HG02798 (cell line): Measurements from ENCODE around the gene CD300A.
A peak's percentile ranks its signal among the peaks of the same experiment; 100 is the strongest.
"Not testable (repeated sequence)": the region's sequence is repeated elsewhere in the genome, so short reads cannot be mapped to it uniquely, and the experiment has no call there.

Experiments
- ATAC-seq: cut with Tn5 transposase; IDR thresholded peaks from one replicate; pipeline ENCODE4 v1.9.1; 2021; ENCODE audit warnings: mild to moderate bottlenecking; ENCODE audit not compliant: unreplicated experiment, poor library complexity

Gene CD300A

DNA sequence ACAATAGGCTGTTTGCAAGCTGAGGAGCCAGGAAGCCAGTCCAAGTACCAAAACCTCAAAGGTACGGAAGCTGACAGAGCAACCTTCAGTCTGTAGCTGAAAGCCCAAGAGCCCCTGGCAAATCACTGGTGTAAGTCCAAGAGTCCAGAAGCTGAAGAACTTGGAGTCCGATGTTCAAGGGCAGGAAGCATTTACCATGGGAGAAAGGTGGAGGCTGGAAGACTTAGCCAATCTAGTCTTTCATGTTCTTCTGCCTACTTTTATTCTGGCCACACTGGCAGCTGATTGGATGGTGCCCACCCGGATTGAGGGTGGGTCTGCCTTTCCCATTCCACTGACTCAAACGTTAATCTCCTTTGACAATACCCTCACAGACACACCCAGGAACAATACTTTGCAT is 49.5 kb downstream of the CD300A start:
- ATAC-seq = no peak

DNA sequence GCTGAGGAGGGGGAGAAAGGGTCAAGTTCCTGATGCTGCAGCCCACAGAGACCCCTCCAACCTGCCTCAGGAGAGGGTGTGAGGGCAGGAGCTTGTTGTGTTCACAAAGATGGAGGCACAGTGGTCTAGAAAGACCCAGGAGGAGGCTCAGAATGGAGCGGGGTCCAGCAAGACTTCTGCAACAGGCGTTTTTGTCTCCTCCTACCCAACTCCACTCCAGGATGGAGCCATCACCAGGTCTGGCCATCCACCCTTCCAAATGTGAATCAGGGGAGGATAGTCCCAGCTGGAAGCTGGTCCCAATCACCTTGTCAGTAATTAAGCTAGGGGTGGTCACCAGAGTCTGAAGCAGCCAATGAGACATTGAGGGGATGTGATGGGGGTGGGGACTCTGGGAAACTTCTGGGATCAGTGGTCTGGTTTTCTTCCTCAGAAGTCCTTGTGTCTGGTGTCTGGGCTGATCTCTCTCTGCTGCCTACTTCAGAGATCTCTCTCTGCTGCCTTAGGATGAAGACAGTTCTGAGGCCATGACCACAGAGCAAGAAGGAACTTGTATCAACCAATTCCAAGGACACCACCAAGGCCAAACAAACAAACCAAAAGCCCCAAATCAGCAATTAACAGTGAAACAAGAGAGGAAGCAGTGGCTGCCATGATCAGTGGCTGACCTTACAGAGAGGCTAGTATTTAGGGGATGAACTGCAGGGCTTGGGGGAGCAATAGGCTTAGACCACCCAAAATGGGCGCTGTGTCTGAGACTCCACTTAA is 50.3 kb downstream of the CD300A start:
- ATAC-seq = no peak

DNA sequence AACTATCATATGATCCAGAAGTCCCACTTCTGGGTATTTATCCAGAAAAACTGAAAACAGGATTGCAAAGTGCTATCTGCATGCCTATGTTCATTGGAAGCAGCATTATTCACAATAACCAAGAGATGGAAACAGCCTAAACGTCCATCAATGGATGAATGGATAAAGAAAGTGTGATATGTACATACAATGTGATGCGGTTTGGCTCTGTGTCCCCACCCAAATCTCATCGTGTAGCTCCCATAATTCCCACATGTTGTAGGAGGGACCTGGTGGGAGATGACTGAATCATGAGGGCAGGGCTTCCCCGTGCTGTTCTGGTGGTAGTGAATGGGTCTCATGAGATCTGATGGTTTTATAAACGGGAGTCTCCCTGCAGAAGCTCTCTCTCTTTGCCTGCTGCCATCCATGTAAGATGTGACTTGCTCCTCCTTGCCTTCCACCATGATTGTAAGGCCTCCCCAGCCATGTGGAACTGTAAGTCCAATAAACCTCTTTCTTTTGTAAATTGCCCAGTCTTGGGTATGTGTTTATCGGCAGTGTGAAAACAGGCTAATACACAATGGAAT is 52.1 kb downstream of the CD300A start:
- not testable (repeated sequence) for ATAC-seq

- ATAC-seq = no peak
Observed at GRCh38 chr17:74520016-74520434, 53.6 kb downstream of the CD300A start.

GRCh38 chr17:74520790-74521480 is 54.5 kb downstream of the CD300A start:
- no peak for ATAC-seq

DNA sequence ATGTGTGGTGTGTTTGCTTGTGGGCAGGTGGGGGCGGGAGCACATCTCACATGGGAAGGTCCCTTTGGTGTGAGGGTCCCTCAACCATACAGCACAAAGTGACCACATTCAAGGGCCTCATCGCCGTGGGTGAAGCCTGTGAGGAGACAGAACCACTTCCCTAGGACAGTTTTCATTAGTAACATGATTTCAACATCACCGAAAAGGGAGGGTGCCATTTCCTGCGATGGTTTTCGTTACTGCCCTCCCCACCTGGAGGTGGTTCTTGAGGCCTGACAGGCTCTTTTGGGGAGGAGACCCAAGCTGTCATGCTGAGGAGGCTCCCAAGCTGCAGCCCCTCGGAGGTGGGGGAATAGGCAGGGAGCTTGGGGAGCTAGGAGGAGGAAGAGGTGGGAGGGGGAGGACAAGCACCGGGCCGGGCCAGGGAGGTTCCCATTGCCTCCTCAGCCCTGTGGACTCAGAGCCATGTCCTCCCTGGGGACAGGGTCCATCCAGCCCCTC is 55.3 kb downstream of the CD300A start:
- ATAC-seq = no peak

- ATAC-seq = no peak
Observed at GRCh38 chr17:74522381-74523105, 56.1 kb downstream of the CD300A start.

DNA sequence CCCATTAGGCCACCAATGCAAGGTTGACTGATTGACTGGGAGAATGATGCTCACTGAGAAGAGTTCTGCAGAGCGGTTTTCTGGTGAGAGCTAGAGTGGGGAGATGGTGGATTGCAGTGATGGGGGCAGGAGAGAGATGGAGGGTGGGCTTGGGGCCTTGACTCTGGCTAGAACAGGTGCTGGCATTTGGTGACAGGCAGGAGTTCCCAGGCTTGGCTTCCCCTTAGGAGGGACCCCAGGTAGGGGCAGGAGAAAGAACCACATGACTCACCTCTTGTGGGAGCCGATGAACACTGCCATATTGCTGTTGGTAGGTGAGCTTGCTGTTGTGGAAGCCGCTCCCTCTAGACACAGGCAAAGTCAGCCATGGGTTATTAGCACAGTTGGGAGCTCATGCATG is 56.9 kb downstream of the CD300A start:
- no peak for ATAC-seq

GRCh38 chr17:74524653-74525464 is 58.4 kb downstream of the CD300A start:
- ATAC-seq = no peak

GRCh38 chr17:74525465-74525725 is 59.0 kb downstream of the CD300A start:
- ATAC-seq = no peak

DNA sequence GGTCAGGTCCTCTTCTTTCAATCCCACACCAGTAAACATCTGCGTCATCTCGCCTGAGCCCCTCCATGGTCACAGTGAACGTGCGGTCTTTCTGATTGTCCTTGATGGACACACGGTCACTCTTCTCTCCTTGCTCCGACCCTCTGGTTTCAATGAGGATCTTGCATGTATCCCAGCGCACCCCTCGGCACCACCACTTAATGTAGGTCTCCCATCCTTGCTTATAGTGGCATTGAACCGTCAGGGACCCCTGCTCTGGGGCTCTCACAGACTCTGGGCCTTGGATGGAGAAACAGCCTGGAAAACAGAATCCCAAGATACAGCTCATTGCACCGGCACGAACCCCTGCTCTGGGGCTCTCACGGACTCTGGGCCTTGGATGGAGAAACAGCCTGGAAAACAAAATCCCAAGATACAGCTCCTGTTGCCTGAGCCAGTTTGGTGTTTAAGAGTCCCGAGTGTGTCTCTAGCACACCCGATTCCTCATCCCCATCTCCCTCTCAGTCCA is 59.4 kb downstream of the CD300A start:
- ATAC-seq = no peak

GRCh38 chr17:74526681-74527080 is 60.2 kb downstream of the CD300A start:
- ATAC-seq = no peak

DNA sequence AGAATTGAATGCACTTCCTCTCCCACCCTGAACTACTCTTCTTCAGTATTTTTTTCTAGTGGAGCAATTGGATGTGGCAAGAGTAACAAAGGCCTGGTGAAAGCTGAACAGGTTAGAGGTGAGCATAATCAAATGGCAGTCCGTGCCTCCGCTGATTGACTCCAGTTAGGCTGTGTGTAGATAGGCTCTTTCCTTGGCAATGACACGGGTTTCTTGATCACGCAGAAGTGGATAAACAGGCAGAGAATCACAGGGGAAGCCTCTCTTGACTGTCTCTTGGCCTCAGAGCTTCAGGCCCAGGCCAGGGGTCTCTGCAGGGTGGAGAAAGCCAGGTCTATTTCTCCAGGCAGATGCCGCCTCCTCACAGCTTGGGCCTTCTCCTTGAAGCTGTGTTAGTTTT is 60.6 kb downstream of the CD300A start:
- ATAC-seq = no peak

- ATAC-seq = no peak
Observed at GRCh38 chr17:74527756-74528155, 61.3 kb downstream of the CD300A start.

- ATAC-seq = peak; percentile 82
Observed at GRCh38 chr17:74528491-74529199, 62.2 kb downstream of the CD300A start.

- no peak for ATAC-seq
Observed at GRCh38 chr17:74529243-74529642, 62.8 kb downstream of the CD300A start.

DNA sequence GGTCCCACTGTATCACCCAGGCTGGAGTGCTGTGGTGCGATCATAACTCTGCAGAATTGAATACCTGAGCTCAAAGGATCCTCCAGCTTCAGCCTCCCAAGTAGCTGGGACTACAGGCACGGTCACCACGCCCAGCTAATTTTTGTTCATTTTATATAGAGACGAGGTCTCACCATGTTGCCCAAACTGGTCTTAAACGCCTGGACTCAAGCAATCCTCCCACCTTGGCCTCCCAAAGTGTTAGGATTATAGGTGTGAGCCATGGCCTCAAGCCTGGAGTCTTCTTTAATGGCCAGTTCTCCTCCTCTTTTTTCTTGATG is 64.4 kb downstream of the CD300A start:
- no peak for ATAC-seq

DNA sequence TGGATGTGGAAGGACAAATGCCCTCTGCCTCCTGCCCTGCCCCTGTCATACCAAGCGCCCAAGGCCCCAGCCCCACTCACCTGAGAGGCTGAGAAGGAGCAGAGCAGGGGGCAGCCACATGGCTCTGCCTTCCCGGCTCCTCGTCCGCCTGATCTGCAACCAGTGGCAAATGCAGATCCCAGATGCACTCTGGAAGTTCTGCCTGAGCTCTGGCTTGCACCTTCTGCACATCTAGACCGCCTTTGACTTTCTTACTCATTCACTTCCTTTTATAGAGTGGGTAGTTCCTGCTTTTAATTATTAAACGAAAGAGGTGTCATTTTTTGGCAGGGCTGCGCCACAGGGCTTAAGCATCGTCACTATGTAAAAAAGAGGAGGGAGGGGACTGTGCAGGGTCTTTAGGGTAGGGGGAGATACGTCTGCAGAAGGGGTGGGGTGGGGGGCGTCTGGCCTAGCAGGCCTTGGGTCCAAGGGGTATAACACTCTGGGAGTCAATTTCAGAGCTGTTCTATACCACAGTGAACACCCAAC is 64.9 kb downstream of the CD300A start, which contains the start of gene CD300LB:
CD300LB (minus strand) TSS at position 245 of the 531 bp plus-strand sequence; CDS start at position 120, 125 bp downstream.
- ATAC-seq = no peak

DNA sequence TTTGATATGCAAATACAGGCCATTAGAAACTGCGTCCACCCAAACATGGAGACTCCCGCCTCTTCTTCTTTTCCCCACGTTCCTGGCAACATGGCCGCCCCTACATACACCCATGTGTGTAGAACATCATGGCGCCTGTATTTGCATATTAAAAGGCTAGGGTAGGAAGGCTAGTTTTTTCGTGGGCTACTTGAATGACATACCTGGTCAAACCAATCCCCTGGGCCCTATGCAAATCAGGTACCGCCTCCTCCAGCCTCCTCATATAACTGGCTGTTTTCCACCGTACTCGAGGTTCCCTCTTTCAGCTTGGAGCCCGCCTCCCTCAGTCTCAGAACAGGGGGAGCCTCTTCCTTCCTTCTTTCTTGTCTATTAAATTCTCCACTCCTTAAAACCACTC is 65.7 kb downstream of the CD300A start:
- no peak for ATAC-seq
